ENCODE measurements around the gene MBD3L3. TPM values are rescaled to one million over a fixed set of nuclear protein-coding genes. Genes with fewer than 3 reads are reported as not detected.

Gene MBD3L3
- total and polyA plus RNA-seq, 9 of the 15 experiments (the other 6 are each of a cell fraction or from before 2014, with no cell fraction given): not detected

GRCh38 chr19:7106711-7107657, 48.5 kb upstream of the MBD3L3 start:
- no TSS peak for BruUV-seq (replicated peaks)
- 5% methylated on average over 10 of the region's 10 CpGs for WGBS (ENCODE audit: insufficient coverage, low coverage, missing lambda C conversion rate)
- H3K79me2 ChIP-seq (ENCODE audit: control insufficient read depth, insufficient read depth, low read length): no peaks in the 10 kb centered on the region
- DNase-seq (ENCODE audit: extremely low read depth in 1 of 4, low spot score in 3 of 4) (no peak), ATAC-seq (no peak), FAIRE-seq (peak; percentile 48)
- H3K27me3 ChIP-seq (ENCODE audit: control insufficient read depth in 2 of 2, insufficient read depth in 2 of 2, low read length in 2 of 2): peaks cover 6 to 24% of the 10 kb centered on the region in 2 experiments; a peak in 3 of 5 replicates
- H3K27ac ChIP-seq (ENCODE audit: extremely low read depth, low read depth, low read length): no peak overlapping the region; the same call in 2 of the 3 replicates
- ChIA-PET POLR2A (no interaction called here), CTCF (ENCODE audit: low intra/inter-chr PET ratio) (no interaction called here)
- 0 out of 2 replicates have a peak, but pooled peaks cover 2% of the 10 kb centered on the region for H3K9me3 ChIP-seq (replicated peaks; ENCODE audit: control insufficient read depth, insufficient read depth, low read depth, low read length)
- no peak overlapping the region for H3K4me2 ChIP-seq (ENCODE audit: insufficient read depth, low read length)
- peaks cover 0 to 2% of the 10 kb centered on the region in 2 experiments; a peak in 1 of 5 replicates for H3K4me1 ChIP-seq (replicated peaks in 1 of 2; ENCODE audit: control insufficient read depth in 2 of 2, insufficient read depth in 2 of 2, low read length in 2 of 2)
- H4K20me1 ChIP-seq (replicated peaks; ENCODE audit: control insufficient read depth, insufficient read depth, low read length): no peaks in the 10 kb centered on the region
- in situ Hi-C loops (cut with MboI) (loop anchor here (10.0 kb wide), 1 partner anchor 228 kb away; no protein-coding TSS in a partner anchor), intact Hi-C loops (cut with micrococcal nuclease) (no loop called here)
- no peak overlapping the region for H2AFZ ChIP-seq (ENCODE audit: low read depth, low read length)
- no peak overlapping the region for H3K9ac ChIP-seq (ENCODE audit: insufficient read depth in 1 of 2, low read depth in 2 of 2, low read length in 2 of 2)
- peaks cover 2% of the 10 kb centered on the region for H3K9me1 ChIP-seq (ENCODE audit: control insufficient read depth, insufficient read depth, low read length)
- no peaks in the 10 kb centered on the region for H3K36me3 ChIP-seq (ENCODE audit: control insufficient read depth, insufficient read depth, low read length)
- H3K4me3 ChIP-seq: no peak overlapping the region
- TF ChIP-seq ZNF263 (CRISPR knock-in tag; IDR thresholded peaks at IDR 0.05; ENCODE audit: borderline replicate concordance) (no peak), ATF3 (IDR thresholded peaks at IDR 0.05) (peak; percentile 40; the same call in 1 of the 2 replicates), ATF3 (CRISPR knock-in tag; conservative IDR thresholded peaks at IDR 0.05) (no peak), TSC22D4 (tag; IDR thresholded peaks at IDR 0.05) (0 out of 2 replicates have a peak, but pooled peaks have one; percentile 64), ZBED1 (IDR thresholded peaks at IDR 0.05) (no peak), SREBF1 (IDR thresholded peaks at IDR 0.05; ENCODE audit: borderline replicate concordance, low read depth, low read length) (no peak), NR2C1 (IDR thresholded peaks at IDR 0.05) (no peak), NR2C1 (tag; IDR thresholded peaks at IDR 0.05) (no peak), KDM1A (IDR thresholded peaks at IDR 0.05) (peak; percentile 76 to 85), POLR2G (IDR thresholded peaks at IDR 0.05; ENCODE audit: low read depth, low read length) (no peak), DDX20 (tag; IDR thresholded peaks at IDR 0.05; ENCODE audit: low read depth) (no peak), DLX4 (CRISPR knock-in tag; IDR thresholded peaks at IDR 0.05) (no peak), ZNF699 (CRISPR knock-in tag; IDR thresholded peaks at IDR 0.05; ENCODE audit: insufficient replicate concordance) (no peak), BCOR (IDR thresholded peaks at IDR 0.05) (peak; percentile 14; the same call in 1 of the 2 replicates)
- TF ChIP-seq, protein P1, sequence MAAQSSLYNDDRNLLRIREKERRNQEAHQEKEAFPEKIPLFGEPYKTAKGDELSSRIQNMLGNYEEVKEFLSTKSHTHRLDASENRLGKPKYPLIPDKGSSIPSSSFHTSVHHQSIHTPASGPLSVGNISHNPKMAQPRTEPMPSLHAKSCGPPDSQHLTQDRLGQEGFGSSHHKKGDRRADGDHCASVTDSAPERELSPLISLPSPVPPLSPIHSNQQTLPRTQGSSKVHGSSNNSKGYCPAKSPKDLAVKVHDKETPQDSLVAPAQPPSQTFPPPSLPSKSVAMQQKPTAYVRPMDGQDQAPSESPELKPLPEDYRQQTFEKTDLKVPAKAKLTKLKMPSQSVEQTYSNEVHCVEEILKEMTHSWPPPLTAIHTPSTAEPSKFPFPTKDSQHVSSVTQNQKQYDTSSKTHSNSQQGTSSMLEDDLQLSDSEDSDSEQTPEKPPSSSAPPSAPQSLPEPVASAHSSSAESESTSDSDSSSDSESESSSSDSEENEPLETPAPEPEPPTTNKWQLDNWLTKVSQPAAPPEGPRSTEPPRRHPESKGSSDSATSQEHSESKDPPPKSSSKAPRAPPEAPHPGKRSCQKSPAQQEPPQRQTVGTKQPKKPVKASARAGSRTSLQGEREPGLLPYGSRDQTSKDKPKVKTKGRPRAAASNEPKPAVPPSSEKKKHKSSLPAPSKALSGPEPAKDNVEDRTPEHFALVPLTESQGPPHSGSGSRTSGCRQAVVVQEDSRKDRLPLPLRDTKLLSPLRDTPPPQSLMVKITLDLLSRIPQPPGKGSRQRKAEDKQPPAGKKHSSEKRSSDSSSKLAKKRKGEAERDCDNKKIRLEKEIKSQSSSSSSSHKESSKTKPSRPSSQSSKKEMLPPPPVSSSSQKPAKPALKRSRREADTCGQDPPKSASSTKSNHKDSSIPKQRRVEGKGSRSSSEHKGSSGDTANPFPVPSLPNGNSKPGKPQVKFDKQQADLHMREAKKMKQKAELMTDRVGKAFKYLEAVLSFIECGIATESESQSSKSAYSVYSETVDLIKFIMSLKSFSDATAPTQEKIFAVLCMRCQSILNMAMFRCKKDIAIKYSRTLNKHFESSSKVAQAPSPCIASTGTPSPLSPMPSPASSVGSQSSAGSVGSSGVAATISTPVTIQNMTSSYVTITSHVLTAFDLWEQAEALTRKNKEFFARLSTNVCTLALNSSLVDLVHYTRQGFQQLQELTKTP (IDR thresholded peaks at IDR 0.05; ENCODE audit: low read depth in 1 of 2, partially characterized antibody in 2 of 2): no peak

All from K562 (cell line).